Natural killer cell (primary cell): ENCODE measurements around the gene SPRED2. TPM values are rescaled to one million over a fixed set of nuclear protein-coding genes. Genes with fewer than 3 reads are reported as not detected.
"Not testable (repeated sequence)": the region's sequence is repeated elsewhere in the genome, so short reads cannot be mapped to it uniquely, and the experiment has no call there.

Experiments
- ATAC-seq, 3 donors: fragments of 150-1000 bp in 2 of 3; fragments of 200-7000 bp in 1 of 3; cut with Tn5 transposase; 1 replicate in 1 of 3; 2 replicates in 2 of 3; pipeline ENCODE4 v1.10.0; 2021; ENCODE audit warnings: mild to moderate bottlenecking in 2 of 3, moderate library complexity in 2 of 3
- DNase-seq, 2 donors: peaks; one replicate each; pipeline versions ENCODE4 v3.0.0 to v3.0.0-alpha.2; 2013 to 2021; ENCODE audit warnings: mixed read lengths in 1 of 2
- H3K27ac ChIP-seq: one replicate; pipeline ENCODE4 v1.5.1; 2013; ENCODE audit warnings: mild to moderate bottlenecking, low read length
- H3K27me3 ChIP-seq: one replicate; pipeline ENCODE4 v1.6.1; 2013; ENCODE audit warnings: low read length; ENCODE audit not compliant: control insufficient read depth, insufficient read depth
- H3K36me3 ChIP-seq: one replicate; pipeline ENCODE4 v1.6.1; 2013; ENCODE audit warnings: low read length; ENCODE audit not compliant: control insufficient read depth, insufficient read depth
- H3K4me1 ChIP-seq: one replicate; pipeline ENCODE4 v1.6.1; 2013; ENCODE audit warnings: low read length; ENCODE audit not compliant: control insufficient read depth, insufficient read depth
- H3K4me3 ChIP-seq: one replicate; pipeline ENCODE4 v1.5.1; 2013; ENCODE audit warnings: low read length
- H3K9me3 ChIP-seq: one replicate; pipeline ENCODE4 v1.6.1; 2013; ENCODE audit warnings: low read length; ENCODE audit not compliant: control insufficient read depth, insufficient read depth
- H3K27ac Mint-ChIP-seq, 2 donors: one replicate each; pipeline ENCODE4 v1.8.0; 2022; ENCODE audit warnings: mild to moderate bottlenecking in 2 of 2, mixed read lengths in 2 of 2, moderate library complexity in 1 of 2
- H3K27me3 Mint-ChIP-seq, 2 donors: one replicate each; pipeline ENCODE4 v1.8.0; 2022; ENCODE audit warnings: low read depth in 2 of 2, mixed read lengths in 2 of 2
- H3K36me3 Mint-ChIP-seq: one replicate; pipeline ENCODE4 v1.8.0; 2022; ENCODE audit warnings: mixed read lengths
- H3K4me1 Mint-ChIP-seq, 2 donors: one replicate each; pipeline ENCODE4 v1.8.0; 2022; ENCODE audit warnings: mixed read lengths in 2 of 2
- H3K4me3 Mint-ChIP-seq: one replicate; pipeline ENCODE4 v1.8.0; 2022; ENCODE audit warnings: mild to moderate bottlenecking, moderate library complexity, mixed read lengths
- H3K9me3 Mint-ChIP-seq, 2 donors: one replicate each; pipeline ENCODE4 v1.8.0; 2022; ENCODE audit warnings: mixed read lengths in 2 of 2
- WGBS: methylation state at CpG from one replicate; pipeline ENCODE4 v1.1.7; 2013; ENCODE audit warnings: missing lambda C conversion rate; ENCODE audit not compliant: insufficient coverage; 5-methylcytosine and 5-hydroxymethylcytosine counted together
- intact Hi-C: fragments of 100-400 bp; cut with micrococcal nuclease; formaldehyde crosslinking; loops from one replicate; pipeline ENCODE4 v1.14.2; 2022
- total RNA-seq, 4 donors: library from RNA; stranded (reverse); fragments of 120-200 nt in 1 of 4; gene quantifications; one replicate each; pipeline versions ENCODE4 v1.2.3 to v1.2.4, GENCODE V29; 2013 to 2022
- TF ChIP-seq, protein P1 (sequence below): fragments of 200-600 bp; IDR thresholded peaks from one replicate; pipeline ENCODE4 v1.8.0; 2022; ENCODE audit warnings: antibody characterized with exemption

Gene SPRED2
- total RNA-seq, 3 donors from 2014 or later (not counting 1 experiment from before 2014, with no cell fraction given): 3.8 to 8.6 (median 8.3) TPM

DNA sequence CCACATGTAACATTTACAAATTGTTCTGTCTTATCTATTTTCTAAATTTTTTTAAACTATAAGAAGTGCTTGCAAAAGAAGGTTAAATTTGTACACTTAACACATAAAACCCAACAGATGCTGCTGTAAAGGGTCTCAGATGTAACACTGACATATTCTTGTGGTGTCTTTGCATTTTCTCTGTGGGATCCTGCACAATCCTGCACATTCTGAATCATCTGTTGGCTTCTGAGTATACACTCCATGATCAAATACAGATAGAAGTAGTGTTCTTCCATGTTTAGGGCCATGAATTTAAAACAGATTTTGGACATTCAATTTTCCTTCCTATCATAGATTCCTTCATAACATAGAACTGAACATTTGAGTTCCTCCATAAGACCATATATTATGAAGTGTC, 89.0 kb downstream of the SPRED2 start:
- DNase-seq (no peak), ATAC-seq (no peak)
- peaks cover 8 to 23% of the 10 kb centered on the region in 2 donors for H3K4me1 Mint-ChIP-seq
- no peaks in the 10 kb centered on the region for H3K27me3 ChIP-seq
- TF ChIP-seq, protein P1, sequence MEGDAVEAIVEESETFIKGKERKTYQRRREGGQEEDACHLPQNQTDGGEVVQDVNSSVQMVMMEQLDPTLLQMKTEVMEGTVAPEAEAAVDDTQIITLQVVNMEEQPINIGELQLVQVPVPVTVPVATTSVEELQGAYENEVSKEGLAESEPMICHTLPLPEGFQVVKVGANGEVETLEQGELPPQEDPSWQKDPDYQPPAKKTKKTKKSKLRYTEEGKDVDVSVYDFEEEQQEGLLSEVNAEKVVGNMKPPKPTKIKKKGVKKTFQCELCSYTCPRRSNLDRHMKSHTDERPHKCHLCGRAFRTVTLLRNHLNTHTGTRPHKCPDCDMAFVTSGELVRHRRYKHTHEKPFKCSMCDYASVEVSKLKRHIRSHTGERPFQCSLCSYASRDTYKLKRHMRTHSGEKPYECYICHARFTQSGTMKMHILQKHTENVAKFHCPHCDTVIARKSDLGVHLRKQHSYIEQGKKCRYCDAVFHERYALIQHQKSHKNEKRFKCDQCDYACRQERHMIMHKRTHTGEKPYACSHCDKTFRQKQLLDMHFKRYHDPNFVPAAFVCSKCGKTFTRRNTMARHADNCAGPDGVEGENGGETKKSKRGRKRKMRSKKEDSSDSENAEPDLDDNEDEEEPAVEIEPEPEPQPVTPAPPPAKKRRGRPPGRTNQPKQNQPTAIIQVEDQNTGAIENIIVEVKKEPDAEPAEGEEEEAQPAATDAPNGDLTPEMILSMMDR: no peak
- no peaks in the 10 kb centered on the region for H3K9me3 Mint-ChIP-seq
- no peak overlapping the region for H3K27ac ChIP-seq
- no peak overlapping the region for H3K27ac Mint-ChIP-seq
- H3K36me3 Mint-ChIP-seq: no peaks in the 10 kb centered on the region
- H3K4me3 ChIP-seq: no peak overlapping the region
- no peak overlapping the region for H3K4me3 Mint-ChIP-seq
- no peaks in the 10 kb centered on the region for H3K36me3 ChIP-seq
- no peaks in the 10 kb centered on the region for H3K9me3 ChIP-seq
- intact Hi-C loops: no loop called here
- no peaks in the 10 kb centered on the region for H3K4me1 ChIP-seq
- peaks cover 0 to 13% of the 10 kb centered on the region in 2 donors for H3K27me3 Mint-ChIP-seq

DNA sequence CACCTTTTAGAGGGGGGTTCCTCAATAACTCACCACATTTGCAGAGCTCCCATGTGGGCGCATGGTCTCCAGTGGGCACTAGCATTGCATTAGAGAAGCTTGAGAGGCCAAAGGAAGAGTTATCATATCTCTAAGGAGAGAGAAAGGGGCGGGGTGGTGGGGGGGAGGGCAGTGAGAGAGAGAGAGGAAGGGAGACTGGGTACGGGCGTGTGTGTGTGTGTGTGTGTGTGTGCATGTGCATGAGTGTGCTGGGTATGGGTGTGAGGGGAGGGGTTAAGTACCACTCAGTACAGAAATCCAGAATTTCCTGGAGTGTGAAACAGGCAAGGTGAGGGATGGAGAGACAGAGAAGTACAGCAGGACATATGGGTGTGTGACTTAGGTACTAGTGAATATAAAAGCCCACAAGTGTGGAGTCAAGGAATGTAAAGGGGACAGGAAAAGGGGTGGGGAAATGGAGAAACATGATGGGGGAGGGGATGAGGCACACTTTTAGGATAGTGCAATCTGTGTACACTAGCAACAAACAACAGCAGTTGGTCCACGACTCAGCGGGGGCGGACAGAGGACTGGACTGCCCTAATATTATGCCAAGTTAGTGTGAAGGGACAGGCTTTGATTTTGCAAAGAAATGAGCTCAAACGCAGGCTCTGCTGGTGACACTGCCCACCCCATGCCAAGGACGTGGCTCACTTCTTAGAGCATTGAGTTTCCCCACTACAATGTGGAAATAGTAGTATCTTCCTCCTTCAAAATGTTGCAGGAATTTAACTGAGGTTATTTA, 91.3 kb downstream of the SPRED2 start:
- H3K36me3 Mint-ChIP-seq: no peaks in the 10 kb centered on the region
- Histone ChIP-seq H3K4me3 (no peak overlapping the region), H3K27ac (no peak overlapping the region), H3K36me3 (no peaks in the 10 kb centered on the region), H3K4me1 (no peaks in the 10 kb centered on the region), H3K27me3 (no peaks in the 10 kb centered on the region), H3K9me3 (no peaks in the 10 kb centered on the region)
- ATAC-seq (no peak), DNase-seq (no peak)
- H3K27ac Mint-ChIP-seq: no peak overlapping the region
- no peaks in the 10 kb centered on the region for H3K9me3 Mint-ChIP-seq
- H3K4me1 Mint-ChIP-seq: peaks cover 7 to 8% of the 10 kb centered on the region in 2 donors
- TF ChIP-seq, protein P1: no peak
- H3K4me3 Mint-ChIP-seq: no peak overlapping the region
- 86% methylated on average over 8 of the region's 9 CpGs for WGBS
- intact Hi-C loops: no loop called here
- no peaks in the 10 kb centered on the region for H3K27me3 Mint-ChIP-seq

DNA sequence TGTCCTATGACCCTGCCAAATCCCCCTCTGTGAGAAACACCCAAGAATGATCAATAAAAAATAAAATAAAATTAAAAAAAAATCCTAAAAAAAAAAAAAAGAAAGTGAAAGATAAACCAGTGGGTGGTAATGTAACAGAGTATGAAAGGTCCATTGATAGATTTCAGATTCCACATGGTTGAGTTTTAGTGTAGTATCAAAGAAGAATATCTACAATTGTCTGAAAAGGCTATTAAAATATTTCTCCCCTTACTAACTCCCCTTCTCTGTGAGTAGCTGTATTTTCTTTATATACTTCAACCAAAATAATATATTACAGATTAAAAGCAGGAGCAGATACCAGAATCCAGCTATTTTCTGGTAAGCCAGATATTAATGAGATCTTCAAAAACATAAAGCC, 92.8 kb downstream of the SPRED2 start:
- H3K27me3 Mint-ChIP-seq: no peaks in the 10 kb centered on the region
- ATAC-seq (no peak), DNase-seq (no peak)
- no peaks in the 10 kb centered on the region for H3K9me3 Mint-ChIP-seq
- Histone ChIP-seq H3K9me3 (no peaks in the 10 kb centered on the region), H3K36me3 (no peaks in the 10 kb centered on the region), H3K27ac (no peak overlapping the region), H3K27me3 (no peaks in the 10 kb centered on the region), H3K4me1 (no peaks in the 10 kb centered on the region), H3K4me3 (no peak overlapping the region)
- intact Hi-C loops: no loop called here
- peaks cover 7% of the 10 kb centered on the region in 2 donors for H3K4me1 Mint-ChIP-seq
- H3K4me3 Mint-ChIP-seq: no peak overlapping the region
- H3K27ac Mint-ChIP-seq: no peak overlapping the region
- no peaks in the 10 kb centered on the region for H3K36me3 Mint-ChIP-seq
- TF ChIP-seq, protein P1: no peak

DNA sequence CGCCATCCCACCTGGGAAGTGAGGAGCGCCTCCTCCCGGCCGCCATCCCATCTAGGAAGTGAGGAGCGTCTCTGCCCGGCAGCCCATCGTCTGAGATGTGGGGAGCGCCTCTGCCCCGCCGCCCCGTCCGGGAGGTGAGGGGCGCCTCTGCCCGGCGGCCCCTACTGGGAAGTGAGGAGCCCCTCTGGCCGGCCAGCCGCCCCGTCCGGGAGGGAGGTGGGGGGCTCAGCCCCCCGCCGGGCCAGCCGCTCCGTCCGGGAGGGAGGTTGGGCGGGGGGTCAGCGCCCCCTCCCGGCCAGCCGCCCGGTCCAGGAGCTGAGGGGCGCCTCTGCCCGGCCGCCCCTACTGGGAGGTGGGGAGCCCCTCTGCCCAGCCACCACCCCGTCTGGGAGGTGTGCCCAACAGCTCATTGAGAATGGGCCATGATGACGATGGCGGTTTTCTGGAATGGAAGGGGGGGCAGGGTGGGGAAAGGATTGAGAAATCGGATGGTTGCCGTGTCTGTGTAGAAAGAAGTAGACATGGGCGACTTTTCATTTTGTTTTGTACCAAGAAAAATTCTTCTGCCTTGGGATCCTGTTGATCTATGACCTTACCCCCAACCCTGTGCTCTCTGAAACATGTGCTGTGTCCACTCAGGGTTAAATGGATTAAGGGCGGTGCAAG, 93.4 kb downstream of the SPRED2 start:
- H3K9me3 Mint-ChIP-seq, DNase-seq, H3K36me3 ChIP-seq, H3K27ac ChIP-seq, H3K27ac Mint-ChIP-seq, H3K4me3 ChIP-seq, H3K27me3 ChIP-seq, H3K36me3 Mint-ChIP-seq, H3K4me1 Mint-ChIP-seq, intact Hi-C loops, H3K4me3 Mint-ChIP-seq, ATAC-seq, H3K27me3 Mint-ChIP-seq, H3K9me3 ChIP-seq, H3K4me1 ChIP-seq: not testable (repeated sequence)
- WGBS: 96% methylated on average over 21 of the region's 39 CpGs

DNA sequence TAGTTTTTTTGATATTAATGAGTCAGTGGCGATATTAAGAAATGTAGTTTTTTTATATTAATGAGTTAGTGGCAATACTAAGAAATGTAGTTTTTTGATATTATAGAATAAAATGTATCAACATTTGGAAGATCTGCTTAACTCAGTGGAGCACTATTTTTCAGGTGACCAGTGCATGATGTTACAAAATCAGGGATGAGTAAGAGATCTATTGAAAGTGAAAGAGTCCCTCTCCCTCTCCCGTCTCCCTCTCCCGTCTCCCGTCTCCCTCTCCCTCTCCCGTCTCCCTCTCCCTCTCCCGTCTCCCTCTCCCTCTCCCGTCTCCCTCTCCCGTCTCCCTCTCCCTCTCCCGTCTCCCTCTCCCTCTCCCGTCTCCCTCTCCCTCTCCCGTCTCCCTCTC, 94.5 kb downstream of the SPRED2 start:
- H3K27me3 Mint-ChIP-seq, DNase-seq, H3K4me1 Mint-ChIP-seq, ATAC-seq, H3K9me3 ChIP-seq, H3K4me1 ChIP-seq, H3K4me3 ChIP-seq, H3K36me3 Mint-ChIP-seq, H3K4me3 Mint-ChIP-seq, H3K27ac Mint-ChIP-seq, H3K27ac ChIP-seq, H3K36me3 ChIP-seq, H3K9me3 Mint-ChIP-seq, H3K27me3 ChIP-seq, intact Hi-C loops: not testable (repeated sequence)
- 100% methylated on average over 1 of the region's 11 CpGs for WGBS
